Right forelimb (tissue), 1 donor: Measurements from ENCODE around the gene PRKD2.

Source experiments
- DNase-seq: peaks from one replicate; pipeline ENCODE4 v3.0.0-alpha.2; 2018

Gene PRKD2

GRCh38 chr19:46739290-46739771, 22.4 kb upstream of the PRKD2 start:
- DNase-seq, result no peak

- no peak for DNase-seq
Measured at GRCh38 chr19:46737761-46738171, 20.9 kb upstream of the PRKD2 start.

- no peak for DNase-seq
Measured at GRCh38 chr19:46737298-46737654, 20.4 kb upstream of the PRKD2 start.

GRCh38 chr19:46736531-46737297, 19.8 kb upstream of the PRKD2 start:
- DNase-seq, result no peak

- DNase-seq, result no peak
Measured at GRCh38 chr19:46733690-46734292, 16.9 kb upstream of the PRKD2 start.

- no peak for DNase-seq
Measured at GRCh38 chr19:46732966-46733689, 16.2 kb upstream of the PRKD2 start.

- DNase-seq, result no peak
Measured at GRCh38 chr19:46732172-46732938, 15.4 kb upstream of the PRKD2 start.

- DNase-seq, result no peak
Measured at GRCh38 chr19:46731584-46731983, 14.7 kb upstream of the PRKD2 start.

GRCh38 chr19:46731007-46731501, 14.1 kb upstream of the PRKD2 start:
- no peak for DNase-seq

- no peak for DNase-seq
Measured at GRCh38 chr19:46730595-46730994, 13.7 kb upstream of the PRKD2 start.

- no peak for DNase-seq
Measured at GRCh38 chr19:46730187-46730586, 13.3 kb upstream of the PRKD2 start.

- no peak for DNase-seq
Measured at GRCh38 chr19:46729696-46730095, 12.8 kb upstream of the PRKD2 start.

GRCh38 chr19:46728693-46729339, 11.9 kb upstream of the PRKD2 start:
- DNase-seq, result peak; percentile 78

GRCh38 chr19:46728208-46728607, 11.3 kb upstream of the PRKD2 start:
- no peak for DNase-seq

- no peak for DNase-seq
Measured at GRCh38 chr19:46727757-46728156, 10.8 kb upstream of the PRKD2 start.

- DNase-seq, result no peak
Measured at GRCh38 chr19:46726971-46727501, 10.1 kb upstream of the PRKD2 start.

GRCh38 chr19:46726551-46726950, 9.6 kb upstream of the PRKD2 start:
- DNase-seq, result no peak

- DNase-seq, result no peak
Measured at GRCh38 chr19:46725859-46726393, 9.0 kb upstream of the PRKD2 start.

- DNase-seq, result no peak
Measured at GRCh38 chr19:46725036-46725820, 8.3 kb upstream of the PRKD2 start.

GRCh38 chr19:46724468-46724867, 7.6 kb upstream of the PRKD2 start:
- DNase-seq, result no peak

- no peak for DNase-seq
Measured at GRCh38 chr19:46723471-46723870, 6.6 kb upstream of the PRKD2 start.
